Measurements from ENCODE around the gene MYL6.

The MYL6 gene

GRCh38 chr12:56129206-56129941 is 28.8 kb upstream of the MYL6 start:
- DNase-seq (ENCODE audit: low read depth in 3 of 3), result peak in 2 of 3 experiments; percentile 44 to 73

- DNase-seq (ENCODE audit: low read depth in 3 of 3), result no peak
These were observed 28.1 kb upstream of the MYL6 start for GRCh38 chr12:56129942-56130495.

GRCh38 chr12:56130876-56131275 is 27.3 kb upstream of the MYL6 start:
- no peak for DNase-seq (ENCODE audit: low read depth in 3 of 3)

GRCh38 chr12:56134897-56135296 is 23.3 kb upstream of the MYL6 start:
- DNase-seq (ENCODE audit: low read depth in 3 of 3), result no peak

GRCh38 chr12:56137853-56138571 is 20.1 kb upstream of the MYL6 start:
- no peak for DNase-seq (ENCODE audit: low read depth in 3 of 3)

- DNase-seq (ENCODE audit: low read depth in 3 of 3), result no peak
These were observed 16.0 kb upstream of the MYL6 start for GRCh38 chr12:56141946-56142784.

GRCh38 chr12:56143217-56143616 is 14.9 kb upstream of the MYL6 start:
- no peak for DNase-seq (ENCODE audit: low read depth in 3 of 3)

- no peak for DNase-seq (ENCODE audit: low read depth in 3 of 3)
These were observed 14.3 kb upstream of the MYL6 start for GRCh38 chr12:56143870-56144269.

- DNase-seq (ENCODE audit: low read depth in 3 of 3), result no peak
These were observed 12.9 kb upstream of the MYL6 start for GRCh38 chr12:56145217-56145616.

- DNase-seq (ENCODE audit: low read depth in 3 of 3), result no peak
These were observed 11.4 kb upstream of the MYL6 start for GRCh38 chr12:56146492-56147460.

GRCh38 chr12:56150563-56150962 is 7.6 kb upstream of the MYL6 start:
- no peak for DNase-seq (ENCODE audit: low read depth in 3 of 3)

GRCh38 chr12:56151672-56152131 is 6.5 kb upstream of the MYL6 start:
- peak; percentile 41 to 67 (median 64) for DNase-seq (ENCODE audit: low read depth in 3 of 3)

- peak; percentile 86 to 95 (median 90) for DNase-seq (ENCODE audit: low read depth in 3 of 3)
These were observed 5.9 kb upstream of the MYL6 start, which contains the start of gene MYL6B for GRCh38 chr12:56152132-56152755. Gene MYL6B, plus strand, starts transcription at chr12:56152587. Its CDS starts 1,332 bp downstream, at chr12:56153919.

GRCh38 chr12:56152756-56153677 is 5.1 kb upstream of the MYL6 start:
- no peak for DNase-seq (ENCODE audit: low read depth in 3 of 3)

GRCh38 chr12:56153678-56154065 is 4.5 kb upstream of the MYL6 start:
- no peak for DNase-seq (ENCODE audit: low read depth in 3 of 3)

GRCh38 chr12:56154246-56154771 is 3.9 kb upstream of the MYL6 start:
- no peak for DNase-seq (ENCODE audit: low read depth in 3 of 3)

- DNase-seq (ENCODE audit: low read depth in 3 of 3), result no peak
These were observed 3.3 kb upstream of the MYL6 start for GRCh38 chr12:56154818-56155217.

GRCh38 chr12:56155256-56155845 is 2.8 kb upstream of the MYL6 start:
- DNase-seq (ENCODE audit: low read depth in 3 of 3), result no peak
